Measurements from ENCODE around the gene IFNGR2.
A peak's percentile ranks its signal among the peaks of the same experiment; 100 is the strongest.
"Not testable (repeated sequence)": the region's sequence is repeated elsewhere in the genome, so short reads cannot be mapped to it uniquely, and the experiment has no call there.

The IFNGR2 gene

DNA sequence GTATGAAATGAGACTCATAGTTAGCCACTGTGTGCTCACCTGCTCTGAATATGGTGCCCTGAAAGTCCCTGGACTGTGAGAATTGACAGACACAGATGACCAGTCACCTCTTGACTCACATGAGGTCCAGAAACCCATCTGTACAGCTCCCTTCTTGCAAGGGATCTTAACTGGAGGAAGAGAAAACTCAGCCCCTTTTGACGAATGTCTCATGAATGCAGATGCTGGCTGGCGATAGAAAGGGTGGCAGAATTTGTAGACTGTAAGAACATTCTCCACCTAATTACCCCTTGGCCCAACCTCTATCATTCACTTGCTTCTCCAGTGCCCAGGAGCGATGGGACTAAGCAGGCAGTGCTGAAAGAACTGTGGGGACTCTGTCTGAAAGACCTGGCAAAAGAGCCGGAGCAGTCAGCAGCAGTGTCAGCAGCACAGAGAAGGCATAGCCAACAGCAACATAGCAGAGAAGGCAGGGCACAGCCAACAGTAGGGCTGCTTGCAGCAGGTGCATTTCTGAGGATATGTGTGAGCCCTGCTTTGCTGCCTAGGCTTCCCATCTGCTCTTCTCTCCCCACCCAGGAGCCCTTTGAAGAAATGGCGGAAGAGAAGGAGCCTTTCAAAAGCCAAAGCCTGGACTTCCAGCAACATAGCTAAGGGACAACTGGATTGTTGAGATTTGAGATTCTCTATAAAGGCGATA, 25.8 kb upstream of the IFNGR2 start:
- no peak for DNase-seq

DNA sequence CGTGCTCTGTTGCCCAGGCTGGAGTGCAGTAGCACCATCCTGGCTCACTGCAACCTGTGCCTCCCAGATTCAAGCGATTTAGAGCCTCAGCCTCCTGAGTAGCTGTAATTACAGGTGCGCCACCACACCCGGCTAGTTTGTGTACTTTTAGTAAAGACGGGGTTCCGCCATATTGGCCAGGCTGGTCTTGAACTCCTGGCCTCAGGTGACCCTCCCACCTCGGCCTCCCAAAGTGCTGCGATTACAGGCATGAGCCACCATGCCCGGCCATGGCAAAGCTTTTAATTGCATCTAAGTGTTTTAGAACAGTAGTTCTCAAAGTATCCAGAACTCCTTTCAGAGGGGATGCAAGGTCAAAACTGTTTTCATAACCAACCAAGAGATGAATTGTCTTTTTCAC, 25.1 kb upstream of the IFNGR2 start:
- DNase-seq = no peak

DNA sequence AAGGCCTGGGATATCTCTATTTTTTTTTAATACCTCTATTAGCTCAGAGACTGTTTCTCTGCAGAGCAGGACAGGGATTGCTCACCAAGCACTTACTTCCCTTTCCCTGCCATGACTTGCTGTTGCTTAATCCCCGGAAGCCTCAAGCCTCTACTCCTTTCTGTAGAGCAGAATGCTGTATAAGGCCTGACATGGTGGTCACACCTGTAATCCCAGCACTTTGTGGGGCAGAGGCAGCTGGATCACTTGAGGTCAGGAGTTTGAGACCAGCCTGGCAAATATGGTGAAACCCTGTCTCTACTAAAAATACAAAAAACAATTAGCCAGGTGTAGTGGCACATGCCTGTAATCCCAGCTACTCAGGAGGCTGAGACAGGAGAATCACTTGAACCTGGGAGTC, 23.3 kb upstream of the IFNGR2 start:
- DNase-seq = not testable (repeated sequence)

DNA sequence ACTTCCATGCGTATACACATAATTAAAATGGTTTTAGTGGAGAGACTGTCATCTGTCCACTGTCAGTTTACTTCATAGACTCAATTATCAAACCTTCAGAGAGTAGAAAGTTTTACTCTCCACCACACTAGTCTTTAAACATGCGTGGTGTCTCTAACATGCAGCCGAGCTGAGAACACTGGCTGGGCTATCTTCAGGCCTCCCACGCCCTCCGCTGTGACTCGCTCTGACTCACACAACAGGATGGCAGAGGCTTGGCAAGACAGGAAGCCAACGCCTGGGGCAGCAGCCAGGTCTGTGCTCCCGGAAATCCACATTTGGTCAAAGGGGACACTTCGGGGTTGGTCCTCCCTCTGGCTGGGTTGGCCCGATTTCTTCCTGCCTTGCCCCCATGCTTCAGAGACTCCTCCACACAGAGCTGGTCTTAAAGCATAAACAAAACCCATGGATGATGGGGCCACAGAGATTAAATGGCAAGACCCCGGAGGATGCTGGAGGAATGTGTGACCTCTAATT, 22.7 kb upstream of the IFNGR2 start:
- no peak for DNase-seq

DNA sequence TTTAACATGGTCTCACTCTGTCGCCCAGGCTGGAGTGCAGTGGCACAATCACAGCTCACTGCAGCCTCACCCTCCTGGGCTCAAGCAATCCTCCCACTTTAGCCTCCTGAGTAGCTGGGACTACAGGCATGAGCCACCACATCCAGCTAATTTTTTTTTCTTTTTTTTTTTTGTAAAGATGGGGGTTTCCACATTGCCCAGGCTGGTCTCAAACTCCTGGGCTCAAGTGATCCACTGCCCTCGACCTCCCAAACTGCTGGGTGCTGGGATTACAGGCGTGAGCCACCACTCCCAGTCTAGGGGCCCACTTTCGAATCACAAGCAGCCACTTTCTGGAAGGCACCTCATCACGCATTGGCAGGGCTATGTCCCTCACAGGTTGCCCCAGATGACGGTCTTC, 21.8 kb upstream of the IFNGR2 start:
- not testable (repeated sequence) for DNase-seq

DNA sequence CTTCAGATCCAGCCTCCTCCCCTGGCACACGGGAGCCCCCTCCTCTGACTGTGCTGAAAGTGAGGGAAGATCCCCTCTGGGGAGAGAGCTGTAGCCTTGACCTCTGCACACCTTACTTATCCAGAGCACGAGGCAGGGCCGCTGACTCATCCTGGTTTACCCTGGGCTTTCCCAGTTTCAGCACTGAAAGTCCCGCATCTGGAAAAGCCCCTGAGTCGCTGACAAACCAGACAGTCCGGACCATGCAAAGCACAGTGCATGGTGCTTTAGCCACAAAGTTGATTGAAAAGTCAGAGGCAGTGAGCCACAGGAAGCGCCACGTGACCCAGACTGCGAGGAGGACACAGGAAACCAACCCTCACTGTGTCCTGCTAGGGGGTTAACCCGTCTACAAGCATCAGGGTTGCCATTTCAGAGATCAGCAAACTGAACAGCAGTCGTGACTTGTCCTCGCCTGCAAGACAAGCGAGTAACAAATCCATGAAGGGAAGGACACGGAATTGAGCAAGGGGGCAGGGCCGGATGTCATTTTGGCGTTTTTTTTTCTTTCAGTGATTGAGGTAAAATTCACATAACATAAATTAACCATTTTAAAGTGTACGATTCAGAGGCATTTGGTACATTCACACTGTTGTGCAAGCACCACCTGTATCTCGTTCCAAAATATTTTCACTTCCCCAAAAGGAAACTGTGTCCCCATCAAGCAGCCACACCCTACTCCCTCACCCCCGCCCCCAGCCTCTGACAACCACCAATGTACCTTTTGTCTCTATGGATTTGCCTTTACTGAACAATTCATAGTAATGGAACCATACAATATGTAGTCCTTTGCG, 19.9 kb upstream of the IFNGR2 start:
- no peak for DNase-seq

DNA sequence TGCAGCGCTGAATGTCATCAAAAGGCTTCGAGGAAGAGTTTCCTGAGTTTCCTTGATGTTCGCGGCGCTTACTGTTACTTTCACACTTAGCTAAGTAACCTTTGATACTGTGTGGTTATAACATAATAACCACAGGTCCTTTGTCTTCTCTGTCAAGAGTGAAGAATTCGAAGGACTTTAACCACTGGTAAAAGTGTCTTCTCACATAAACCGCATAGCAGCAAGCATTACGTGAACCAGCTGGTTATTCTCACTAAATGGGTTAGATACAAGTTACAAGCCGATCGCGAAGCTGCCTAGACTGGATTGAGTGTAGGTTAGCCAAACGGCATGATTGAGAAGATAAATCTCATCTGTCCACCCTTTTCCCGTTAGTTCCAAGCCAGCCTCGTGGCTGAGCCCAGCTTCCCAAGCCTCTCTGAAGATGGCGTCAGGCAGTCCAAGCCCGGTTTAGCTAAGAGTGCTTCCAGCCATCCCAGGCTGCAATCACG, 18.3 kb upstream of the IFNGR2 start:
- DNase-seq = no peak

DNA sequence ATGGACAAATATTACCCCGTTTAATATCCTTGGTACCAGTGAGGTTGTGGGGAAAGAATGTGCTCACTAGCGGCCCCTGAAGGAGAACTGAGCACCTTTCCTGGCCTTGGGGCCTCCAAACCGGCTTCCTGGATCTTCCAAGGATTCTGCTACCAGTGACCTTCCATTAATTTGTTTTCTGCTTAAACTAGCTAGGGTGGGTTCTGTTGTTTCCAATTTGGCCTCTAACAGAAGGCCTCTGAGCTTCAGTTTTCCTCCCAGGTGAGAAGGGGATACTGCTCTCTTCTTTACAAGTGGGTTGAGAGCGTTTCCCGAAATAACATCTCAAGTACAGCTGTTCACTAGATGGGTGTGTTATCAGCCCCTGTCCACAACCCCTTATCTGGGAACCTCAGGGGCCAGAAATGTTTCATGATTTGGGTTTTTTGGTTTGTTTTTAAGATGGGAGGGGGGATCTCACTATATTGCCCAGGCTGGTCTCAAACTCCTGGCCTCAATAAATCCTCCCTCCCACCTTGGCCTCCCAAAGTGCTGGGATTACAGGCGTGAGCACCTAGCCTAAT, 16.9 kb upstream of the IFNGR2 start:
- no peak for DNase-seq

DNA sequence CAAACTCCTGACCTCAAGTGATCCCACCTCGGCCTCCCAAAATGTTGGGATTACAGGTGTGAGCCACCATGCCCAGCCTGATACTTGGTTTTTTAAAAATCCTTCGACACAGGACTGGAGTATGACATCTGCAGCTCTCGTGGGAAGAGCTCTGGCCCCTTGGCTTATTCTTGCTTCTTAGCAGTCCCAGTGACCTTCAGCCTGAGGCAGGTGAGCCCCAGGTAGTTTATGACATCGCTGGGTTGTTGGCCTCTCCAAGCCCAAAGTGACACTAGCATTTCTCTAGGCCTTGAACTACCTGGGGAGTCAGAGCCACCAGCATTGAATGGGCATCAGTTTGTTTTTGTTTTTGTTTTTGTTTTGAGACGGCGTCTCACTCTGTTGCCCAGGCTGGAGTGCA, 15.9 kb upstream of the IFNGR2 start:
- DNase-seq = no peak

DNA sequence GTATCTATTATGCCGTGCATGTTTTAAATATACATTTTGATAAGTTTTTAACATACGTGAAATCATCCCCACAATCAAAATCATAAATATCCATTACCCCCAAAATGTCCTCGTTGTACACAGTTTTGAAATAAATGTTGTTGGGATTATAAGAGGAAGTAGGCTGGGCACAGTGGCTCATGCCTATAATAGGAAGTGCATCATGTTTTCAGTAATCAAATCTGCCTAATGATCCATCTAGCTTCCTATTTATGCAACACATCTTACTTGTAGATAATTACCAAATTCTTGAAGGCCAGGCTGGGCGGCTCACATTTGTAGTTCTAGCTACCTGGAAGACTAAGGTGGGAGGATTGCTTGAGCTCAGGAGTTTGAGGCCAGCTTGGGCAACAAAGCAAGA, 15.0 kb upstream of the IFNGR2 start:
- DNase-seq = no peak

DNA sequence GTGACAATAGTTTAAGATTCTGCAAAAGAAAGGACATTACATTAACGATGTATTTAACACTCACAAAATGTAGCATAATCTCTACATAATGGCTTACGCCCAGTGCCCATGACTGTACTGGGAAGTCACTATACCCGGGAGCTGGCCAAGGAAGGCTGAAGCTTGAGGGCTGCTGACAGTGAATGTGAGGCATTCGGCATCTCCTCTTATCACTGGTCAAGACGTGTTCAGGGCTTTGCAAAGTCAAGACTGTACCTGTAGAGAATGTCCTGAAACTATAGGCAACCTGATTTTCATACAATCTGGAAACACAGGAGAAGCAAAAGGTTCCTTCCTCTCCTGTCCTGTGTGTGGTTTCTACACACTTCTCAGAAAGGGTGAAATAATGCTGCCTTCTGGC, 12.7 kb upstream of the IFNGR2 start:
- no peak for DNase-seq

DNA sequence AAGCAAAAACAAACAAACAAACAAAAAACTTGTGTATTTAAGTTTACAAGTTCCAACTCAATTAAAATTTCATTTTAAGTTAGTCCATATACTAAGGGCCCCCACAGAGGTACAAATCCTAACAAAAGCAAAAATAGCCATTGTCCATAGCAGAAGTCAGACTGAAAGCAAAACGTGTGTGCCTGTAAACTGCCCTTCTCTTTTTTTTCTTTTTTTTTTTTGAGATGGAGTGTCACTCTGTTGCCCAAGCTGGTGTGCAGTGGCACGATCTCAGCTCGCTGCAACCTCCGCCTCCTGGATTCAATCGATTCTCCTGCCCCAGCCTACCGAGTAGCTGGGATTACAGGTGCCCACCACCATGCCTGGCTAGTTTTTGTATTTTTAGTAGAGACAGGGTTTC, 11.6 kb upstream of the IFNGR2 start:
- DNase-seq = no peak

DNA sequence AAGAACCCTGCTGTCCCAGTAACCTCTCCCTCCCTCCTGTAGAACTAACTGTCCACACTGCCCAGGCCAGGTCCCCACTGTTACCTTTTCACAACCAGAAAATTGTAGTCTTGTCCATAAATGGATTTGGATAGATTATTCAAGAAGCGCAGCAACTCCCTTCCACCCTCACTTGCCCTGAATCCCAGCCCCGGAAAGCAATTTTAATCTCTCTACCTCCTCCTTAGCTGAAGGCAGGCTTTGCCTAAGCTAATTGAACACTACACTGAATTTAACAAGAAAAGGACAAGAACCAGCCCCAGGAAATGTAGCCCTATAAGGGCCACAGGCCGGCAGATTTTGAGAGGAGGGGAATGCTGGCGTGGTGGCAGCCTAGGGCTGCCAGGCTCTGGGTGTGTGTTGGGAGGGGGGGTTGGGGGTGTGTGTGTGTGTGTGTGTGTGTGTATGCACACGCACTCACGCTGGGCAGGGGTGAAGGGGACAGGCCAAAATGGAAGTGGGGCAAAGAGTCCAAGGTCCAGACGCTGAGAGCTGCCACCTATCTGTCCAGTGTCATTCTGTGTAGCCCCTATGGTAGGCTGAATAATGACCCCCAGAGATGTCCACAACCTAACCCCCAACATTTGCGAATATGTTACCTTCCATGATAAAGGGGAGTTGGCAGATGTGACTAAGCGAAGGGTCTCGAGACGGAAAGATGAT, 10.8 kb upstream of the IFNGR2 start:
- no peak for DNase-seq

DNA sequence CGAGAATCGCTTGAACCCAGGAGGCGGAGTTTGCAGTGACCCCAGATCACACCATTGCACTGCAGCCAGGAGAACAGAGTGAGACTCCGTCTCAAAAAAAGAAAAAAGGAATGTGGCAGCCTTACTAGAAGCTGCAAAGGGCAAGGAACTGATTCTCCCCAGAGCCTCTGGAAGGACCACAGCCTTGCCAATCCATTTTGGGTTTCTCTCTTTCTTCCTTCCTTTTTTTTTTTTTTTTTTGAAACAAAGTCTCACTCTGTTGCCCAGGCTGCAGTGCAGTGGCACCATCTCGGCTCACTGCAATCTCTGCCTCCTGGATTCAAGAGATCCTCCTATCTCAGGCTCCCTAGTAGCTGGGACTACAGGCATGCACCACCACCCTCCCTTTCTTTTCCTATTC, 9.9 kb upstream of the IFNGR2 start:
- DNase-seq = no peak

DNA sequence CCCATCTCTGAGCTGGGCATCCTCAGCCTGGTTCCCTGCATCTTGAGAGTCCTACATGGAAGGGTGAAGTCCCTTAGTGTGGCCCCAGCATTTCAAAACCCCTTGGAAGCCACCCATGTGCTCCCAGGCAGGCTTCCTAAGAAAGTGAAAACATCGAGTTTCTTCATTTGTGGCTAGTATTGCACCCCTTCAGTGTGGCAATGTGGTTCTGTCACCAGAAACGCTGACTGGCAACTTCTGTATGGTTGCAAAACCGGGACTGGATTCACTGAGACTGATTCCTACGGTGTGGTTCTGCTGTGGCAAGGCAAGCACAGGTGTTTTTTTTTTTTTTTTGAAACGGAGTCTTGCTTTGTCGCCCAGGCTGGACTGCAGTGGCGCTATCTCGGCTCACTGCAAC, 9.0 kb upstream of the IFNGR2 start:
- no peak for DNase-seq

DNA sequence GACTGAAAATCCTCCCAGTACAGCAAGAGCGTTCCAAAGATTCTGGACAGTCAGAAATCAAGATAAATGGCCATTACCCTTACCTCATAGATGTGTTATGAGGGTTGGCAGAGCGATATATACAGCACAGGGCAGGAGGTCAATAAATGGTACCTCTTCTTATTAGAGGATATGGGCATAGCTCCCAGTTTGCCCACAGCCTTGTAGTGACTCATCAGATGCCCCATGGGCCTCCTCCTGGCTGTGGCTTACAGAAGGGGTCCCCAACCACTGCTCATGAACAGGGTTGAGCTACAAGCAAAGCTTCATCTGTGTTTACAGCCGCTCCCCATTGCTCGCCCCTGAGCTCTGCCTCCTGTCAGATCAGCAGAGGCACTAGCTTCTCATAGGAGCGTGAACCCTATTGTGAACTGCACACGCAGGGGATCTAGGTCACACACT, 7.3 kb upstream of the IFNGR2 start:
- DNase-seq = no peak

DNA sequence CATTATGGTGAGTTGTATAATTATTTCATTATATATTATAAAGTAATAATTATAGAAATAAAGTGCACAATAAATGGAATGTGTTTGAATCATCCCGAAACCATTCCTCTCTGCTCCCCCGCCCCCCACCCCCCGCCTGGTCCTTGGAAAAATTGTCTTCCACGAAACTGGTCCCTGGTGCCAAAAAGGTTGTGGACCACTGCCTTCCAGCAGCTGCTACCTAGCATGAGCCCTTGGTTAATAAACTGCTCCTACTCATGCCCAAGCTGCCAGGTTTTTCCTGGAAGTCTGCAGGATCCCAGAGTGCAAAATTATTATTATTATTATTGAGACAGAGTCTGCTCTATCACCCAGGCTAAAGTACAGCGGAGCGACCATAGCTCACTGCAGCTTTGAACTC, 6.8 kb upstream of the IFNGR2 start:
- no peak for DNase-seq

DNA sequence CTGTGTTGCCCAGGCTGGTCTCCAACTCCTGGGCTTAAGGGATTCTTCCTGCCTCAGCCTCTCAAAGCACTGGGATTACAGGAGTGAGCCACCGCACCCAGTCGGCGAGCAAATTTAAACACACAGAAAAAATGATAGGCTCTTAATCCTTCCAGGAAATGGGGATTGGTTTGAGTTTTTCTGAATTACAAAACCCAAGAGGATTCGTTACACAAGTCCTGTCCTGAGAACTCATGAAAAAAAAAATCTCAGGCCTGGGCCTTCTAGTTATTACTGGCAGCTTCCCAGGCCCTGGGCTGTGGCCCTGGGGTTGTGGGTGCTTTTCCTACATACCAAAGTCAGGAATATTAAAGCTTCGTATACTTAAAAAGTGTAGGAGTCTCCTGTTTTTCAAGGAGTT, 6.3 kb upstream of the IFNGR2 start:
- DNase-seq = no peak

DNA sequence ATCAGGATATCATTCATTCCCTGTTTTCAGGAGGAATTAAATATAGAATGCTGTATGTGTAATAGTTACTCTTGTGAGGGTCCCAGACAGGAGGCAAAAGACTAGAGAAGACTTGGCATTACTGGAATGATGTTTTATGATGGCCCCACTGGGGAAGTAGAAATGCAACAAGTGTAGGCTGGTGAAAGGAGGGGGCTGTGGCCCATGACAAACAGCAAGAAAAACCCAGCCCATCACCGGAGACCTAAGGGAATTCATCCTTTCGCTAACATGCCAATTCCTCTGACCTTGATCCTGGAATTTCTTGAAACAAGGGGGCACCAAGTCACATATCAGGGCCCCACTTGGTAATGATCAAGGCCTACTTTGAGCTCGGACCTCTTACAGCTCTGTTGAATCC, 5.5 kb upstream of the IFNGR2 start:
- DNase-seq = no peak

DNA sequence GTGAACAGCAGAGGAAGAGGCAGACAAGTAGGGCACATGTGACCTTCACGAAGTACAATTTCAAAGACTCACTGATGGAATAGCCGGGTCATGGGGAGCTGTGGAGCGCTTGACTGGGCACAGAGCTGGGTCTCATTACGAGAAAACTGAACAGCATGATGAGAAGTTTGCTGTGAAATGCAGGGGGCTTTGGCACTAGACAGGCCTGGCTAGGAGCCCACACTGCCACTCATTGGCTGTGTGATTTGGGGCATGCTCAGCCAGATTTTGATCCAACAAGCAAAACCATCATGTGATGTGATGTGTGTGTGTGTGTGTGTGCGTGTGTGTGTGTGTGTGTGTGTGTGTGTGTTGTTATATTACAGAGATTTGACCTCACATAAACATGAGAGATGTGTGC, 4.9 kb upstream of the IFNGR2 start:
- DNase-seq = no peak

DNA sequence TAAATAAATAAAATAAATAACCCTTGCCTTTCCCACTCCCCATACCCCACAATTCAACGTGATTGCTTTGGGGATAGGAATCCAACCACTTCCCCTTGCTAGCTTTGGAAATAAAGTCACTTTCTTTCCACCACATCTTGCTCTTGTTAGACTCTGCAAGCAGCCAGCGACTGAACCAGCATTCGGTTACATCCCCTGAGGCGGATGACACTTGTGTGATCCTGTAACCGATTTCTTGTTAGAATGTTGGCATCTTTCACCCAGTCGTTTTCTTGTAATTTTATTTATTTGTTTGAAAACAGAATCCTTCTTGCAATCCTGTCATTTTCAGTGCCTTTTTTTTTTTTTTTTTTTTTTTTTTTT, 1.6 kb upstream of the IFNGR2 start:
- DNase-seq = no peak

DNA sequence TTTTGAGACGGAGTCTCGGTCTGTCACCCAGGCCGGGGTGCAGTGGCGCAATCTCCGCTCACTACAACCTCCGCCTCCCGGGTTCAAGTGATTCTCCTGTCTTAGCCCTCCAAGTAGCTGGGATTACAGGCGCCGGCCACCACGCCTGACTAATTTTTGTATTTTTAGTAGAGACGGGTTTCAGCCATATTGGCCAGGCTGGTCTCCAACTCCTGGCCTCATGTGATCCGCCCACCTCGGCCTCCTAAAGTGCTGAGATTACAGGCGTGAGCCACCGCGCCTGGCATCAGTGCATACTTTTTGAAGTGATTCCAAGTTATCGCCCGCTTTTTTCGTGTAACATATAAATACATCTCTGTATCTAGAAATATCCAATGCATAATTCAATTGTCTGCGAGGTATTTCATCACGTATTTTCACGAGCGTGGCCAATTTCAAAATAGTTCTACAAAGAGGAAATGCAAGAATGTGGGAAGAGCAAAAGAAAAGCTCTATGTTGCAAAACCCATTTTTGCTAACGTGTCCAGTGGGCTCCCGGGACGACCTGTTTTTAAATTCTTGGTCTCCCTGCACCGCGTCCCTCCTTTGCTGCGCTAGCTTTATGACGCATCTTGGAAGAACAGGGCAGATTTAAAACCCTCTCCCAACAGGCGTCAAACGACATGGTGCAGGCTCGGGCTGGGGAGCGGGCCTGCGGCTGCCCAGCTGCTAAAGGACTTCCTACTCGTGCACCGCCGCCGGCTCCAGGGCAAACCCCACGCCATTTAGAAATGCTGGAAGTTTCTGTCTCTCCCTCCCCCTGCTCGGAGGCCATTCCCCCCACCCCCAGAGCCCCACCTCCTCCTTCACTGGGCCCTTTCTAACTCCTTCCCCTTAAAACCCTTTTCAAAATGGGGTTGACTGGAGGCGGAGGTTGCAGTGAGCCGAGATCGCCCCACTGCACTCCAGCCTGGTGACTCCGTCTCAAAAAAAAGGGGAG, 923 bp upstream of the IFNGR2 start:
- peak; percentile 13 for DNase-seq
